GM18858 (cell line): ENCODE measurements around the gene UCN3.
"Not testable (repeated sequence)": the region's sequence is repeated elsewhere in the genome, so short reads cannot be mapped to it uniquely, and the experiment has no call there.

Experiments used
- ATAC-seq: cut with Tn5 transposase; IDR thresholded peaks from one replicate; pipeline ENCODE4 v1.9.1; 2021; ENCODE audit not compliant: unreplicated experiment

Gene UCN3

GRCh38 chr10:5404208-5405041 lies 39.7 kb downstream of the UCN3 start, which contains the start of gene TUBAL3:
Gene TUBAL3, minus strand, starts transcription at chr10:5404828. Its CDS starts 36 bp downstream, at chr10:5404792.
- no peak for ATAC-seq

GRCh38 chr10:5406918-5407317 lies 42.2 kb downstream of the UCN3 start:
- no peak for ATAC-seq

- not testable (repeated sequence) for ATAC-seq
These were observed 46.0 kb downstream of the UCN3 start for GRCh38 chr10:5410787-5411186.

- no peak for ATAC-seq
These were observed 47.1 kb downstream of the UCN3 start for GRCh38 chr10:5411941-5412276.

GRCh38 chr10:5412277-5412941 lies 47.6 kb downstream of the UCN3 start, which contains the start of gene NET1:
Gene NET1, plus strand, starts transcription at chr10:5412557. Its CDS starts 136 bp downstream, at chr10:5412693.
- ATAC-seq, result peak; percentile 94

- no peak for ATAC-seq
These were observed 48.5 kb downstream of the UCN3 start for GRCh38 chr10:5413012-5413938.

GRCh38 chr10:5416981-5417380 lies 52.2 kb downstream of the UCN3 start:
- no peak for ATAC-seq

GRCh38 chr10:5418584-5418983 lies 53.8 kb downstream of the UCN3 start:
- no peak for ATAC-seq

GRCh38 chr10:5419466-5420094 lies 54.8 kb downstream of the UCN3 start:
- ATAC-seq, result no peak

- ATAC-seq, result no peak
These were observed 59.0 kb downstream of the UCN3 start for GRCh38 chr10:5423771-5424170.
